ENCODE measurements around the gene ADRA2A. TPM values are rescaled to one million over a fixed set of nuclear protein-coding genes. Genes with fewer than 3 reads are reported as not detected.

ADRA2A gene
- total and polyA plus RNA-seq, 10 of the 15 experiments (the other 5 are each of a cell fraction or from before 2014, with no cell fraction given): 0.08 TPM; not detected in 9

- no peak for TF ChIP-seq ZNF622 (IDR thresholded peaks at IDR 0.05)
- no peak for TF ChIP-seq FOS (IDR thresholded peaks at IDR 0.05; ENCODE audit: borderline replicate concordance, extremely low read depth, insufficient read length)
- no peak for TF ChIP-seq POLR2A (IDR thresholded peaks at IDR 0.05; ENCODE audit: low read depth, low read length)
- no peak for TF ChIP-seq MTA3 (IDR thresholded peaks at IDR 0.05; ENCODE audit: borderline replicate concordance, low read length)
- no peak for TF ChIP-seq NFIC (IDR thresholded peaks at IDR 0.05; ENCODE audit: low read depth, low read length)
These were observed 49.2 kb downstream of the ADRA2A start (continued) for GRCh38 chr10:111126077-111126476.

- FAIRE-seq: no peak
- intact Hi-C loops (cut with micrococcal nuclease; ENCODE audit: unreplicated experiment): no loop called here
- TF ChIP-seq PRDM15 (CRISPR knock-in tag; IDR thresholded peaks at IDR 0.05) (no peak), BMI1 (IDR thresholded peaks at IDR 0.05; ENCODE audit: borderline replicate concordance) (no peak), ASH2L (IDR thresholded peaks at IDR 0.05; ENCODE audit: borderline replicate concordance, low read depth) (no peak), RAD51 (IDR thresholded peaks at IDR 0.05) (no peak), JUND (IDR thresholded peaks at IDR 0.05; ENCODE audit: low read depth, low read length) (no peak), REST (IDR thresholded peaks at IDR 0.05; ENCODE audit: low read depth, low read length) (no peak), IRF4 (IDR thresholded peaks at IDR 0.05; ENCODE audit: low read depth, low read length) (no peak), ZNF217 (IDR thresholded peaks at IDR 0.05) (no peak), BHLHE40 (IDR thresholded peaks at IDR 0.05; ENCODE audit: borderline replicate concordance in 1 of 2, low read depth in 2 of 2, low read length in 1 of 2) (no peak)
These were observed 50.4 kb downstream of the ADRA2A start for GRCh38 chr10:111127081-111127848.

More at GRCh38 chr10:111127081-111127848, 50.4 kb downstream of the ADRA2A start:
- in situ Hi-C loops (cut with MboI): no loop called here
- peaks cover 0 to 1% of the 10 kb centered on the region in 2 experiments; a peak in 2 of 4 replicates for H3K27me3 ChIP-seq (replicated peaks in 1 of 2; ENCODE audit: control insufficient read depth in 2 of 2, insufficient read depth in 2 of 2, low read length in 1 of 2)
- CTCF ChIA-PET: no interaction called here
- no peaks in the 10 kb centered on the region for H3K4me1 ChIP-seq (ENCODE audit: control insufficient read depth, insufficient read depth, low read length)
- no peak overlapping the region for H3K27ac ChIP-seq (ENCODE audit: control insufficient read depth, insufficient read depth)
- ATAC-seq (no peak), DNase-seq (ENCODE audit: low read depth, low spot score) (no peak)
- POLR2A ChIA-PET: interaction anchor here (0.5 kb wide), 1 partner anchor 485 kb away, joined by 3 read pairs; no protein-coding TSS in a partner anchor
- no TSS peak for BruUV-seq (replicated peaks)
- H3K36me3 ChIP-seq (ENCODE audit: control insufficient read depth in 2 of 2, insufficient read depth in 2 of 2, low read length in 1 of 2): no peaks in the 10 kb centered on the region
- H3K9ac ChIP-seq (ENCODE audit: control insufficient read depth, insufficient read depth, low read length): no peak overlapping the region
- H4K20me1 ChIP-seq (ENCODE audit: control insufficient read depth, insufficient read depth): no peaks in the 10 kb centered on the region
- H2AFZ ChIP-seq (ENCODE audit: control insufficient read depth, low read depth, low read length): no peak overlapping the region
- H3K79me2 ChIP-seq (ENCODE audit: control insufficient read depth, insufficient read depth, low read length): no peaks in the 10 kb centered on the region
- no peaks in the 10 kb centered on the region for H3K9me3 ChIP-seq (replicated peaks; ENCODE audit: control insufficient read depth, insufficient read depth, low read length)
- RAD21 ChIA-PET (ENCODE audit: unreplicated experiment): no interaction called here
- H3K4me2 ChIP-seq (ENCODE audit: control insufficient read depth, insufficient read depth): no peak overlapping the region
- no peak overlapping the region for H3K4me3 ChIP-seq
- 0% methylated on average over 5 of the region's 5 CpGs for WGBS (ENCODE audit: insufficient coverage, insufficient replicate concordance, low lambda C conversion rate, missing lambda C conversion rate)
- SMC1A ChIA-PET (ENCODE audit: uncharacterized antibody, unreplicated experiment): interaction anchor here (0.9 kb wide), 1 partner anchor 10 kb away, joined by 3 read pairs; no protein-coding TSS in a partner anchor

Measured in GM12878 (cell line).